AG09309 (cell line): Measurements from ENCODE around the gene PERP.

ENCODE experiments used
- DNase-seq: peaks from one replicate; pipeline ENCODE4 v3.0.0-alpha.2; 2010; ENCODE audit warnings: low read depth
- H3K4me3 ChIP-seq: 2 replicates; pipeline ENCODE4 v1.5.1; 2011; ENCODE audit warnings: mild to moderate bottlenecking, low read depth, low read length, moderate library complexity; ENCODE audit not compliant: control insufficient read depth
- CTCF ChIP-seq: IDR thresholded peaks from 2 replicates; pipeline ENCODE4 v1.5.1; 2011; ENCODE audit warnings: mild to moderate bottlenecking, low read depth, low read length, inconsistent platforms; ENCODE audit not compliant: insufficient read depth, control insufficient read depth; ENCODE audit errors: missing control alignments

PERP gene

GRCh38 chr6:138113588-138114210 is 6.5 kb upstream of the PERP start:
- no peak overlapping the region for H3K4me3 ChIP-seq
- no peak for DNase-seq
- TF ChIP-seq CTCF: no peak

- DNase-seq: no peak
- no peak overlapping the region for H3K4me3 ChIP-seq
- TF ChIP-seq CTCF: no peak
Measured at GRCh38 chr6:138110229-138110628, 3.0 kb upstream of the PERP start.

GRCh38 chr6:138109042-138109997 is 2.1 kb upstream of the PERP start:
- TF ChIP-seq CTCF: peak; percentile 93
- peak; percentile 20 for DNase-seq
- no peak overlapping the region for H3K4me3 ChIP-seq

- DNase-seq: no peak
- H3K4me3 ChIP-seq: peak overlapping the region; percentile 75
- no peak for TF ChIP-seq CTCF
Measured at GRCh38 chr6:138107752-138108592, 753 bp upstream of the PERP start.

GRCh38 chr6:138106665-138107077 is 548 bp downstream of the PERP start:
- no peak for TF ChIP-seq CTCF
- DNase-seq: no peak
- peak overlapping the region; percentile 75 for H3K4me3 ChIP-seq
